Common myeloid progenitor, CD34-positive (primary cell): Measurements from ENCODE around the gene ZNF565.

ENCODE experiments used
- CTCF ChIA-PET: fragments of 350-600 bp; sonication (Branson Sonifier 250); formaldehyde crosslinking; loops from one replicate; lab custom pipeline; 2021; ENCODE audit warnings: antibody characterized with exemption; lab: Charles Lee
- POLR2A ChIA-PET: fragments of 350-600 bp; sonication (Branson Sonifier 250); formaldehyde crosslinking; loops from one replicate; lab custom pipeline; 2021; ENCODE audit warnings: antibody characterized with exemption; lab: Charles Lee
- DNase-seq, 3 donors: peaks; one replicate each; pipeline versions ENCODE4 v3.0.0 to v3.0.0-alpha.2; 2013
- H3K27ac ChIP-seq, 2 experiments: 1 replicate in 1 of 2; 2 replicates in 1 of 2; pipeline ENCODE4 v1.7.0; 2013; ENCODE audit warnings: inconsistent platforms in 2 of 2, low read length in 2 of 2, mild to moderate bottlenecking in 2 of 2, low read depth in 1 of 2, moderate library complexity in 1 of 2; ENCODE audit not compliant: severe bottlenecking in 2 of 2, insufficient read depth in 1 of 2, poor library complexity in 1 of 2
- H3K27me3 ChIP-seq, 5 experiments: replicated peaks in 2 of 5; 1 replicate in 3 of 5; 2 replicates in 2 of 5; pipeline versions ENCODE4 v1.6.1 to v1.7.0; 2013; ENCODE audit warnings: low read length in 4 of 5, mild to moderate bottlenecking in 2 of 5, moderate library complexity in 2 of 5, inconsistent platforms in 1 of 5; ENCODE audit not compliant: insufficient read depth in 5 of 5, control insufficient read depth in 4 of 5
- H3K36me3 ChIP-seq, 4 experiments: 1 replicate in 2 of 4; 2 replicates in 2 of 4; pipeline versions ENCODE4 v1.6.1 to v1.7.0; 2013; ENCODE audit warnings: low read length in 3 of 4, control low read depth in 1 of 4, mild to moderate bottlenecking in 1 of 4; ENCODE audit not compliant: control insufficient read depth in 4 of 4, insufficient read depth in 4 of 4
- H3K4me1 ChIP-seq, 4 experiments: 1 replicate in 3 of 4; 2 replicates in 1 of 4; pipeline versions ENCODE4 v1.6.1 to v1.7.1; 2013; ENCODE audit warnings: low read length in 3 of 4, mild to moderate bottlenecking in 3 of 4, control low read depth in 1 of 4, inconsistent platforms in 1 of 4, moderate library complexity in 1 of 4; ENCODE audit not compliant: control insufficient read depth in 4 of 4, insufficient read depth in 4 of 4; ENCODE audit errors: control extremely low read depth in 1 of 4
- H3K4me3 ChIP-seq, 7 experiments: 1 replicate in 4 of 7; 2 replicates in 3 of 7; pipeline versions ENCODE4 v1.5.1 to v1.7.0; 2013; ENCODE audit warnings: mild to moderate bottlenecking in 7 of 7, low read length in 6 of 7, moderate library complexity in 6 of 7, inconsistent platforms in 2 of 7, low read depth in 2 of 7, control low read depth in 1 of 7; ENCODE audit not compliant: insufficient read depth in 4 of 7, control insufficient read depth in 1 of 7; ENCODE audit errors: extremely low read depth in 1 of 7
- H3K9me3 ChIP-seq, 5 experiments: 1 replicate in 4 of 5; 2 replicates in 1 of 5; pipeline versions ENCODE4 v1.6.1 to v1.7.1; 2013; ENCODE audit warnings: low read length in 4 of 5, mild to moderate bottlenecking in 2 of 5, inconsistent platforms in 1 of 5, low read depth in 1 of 5, moderate library complexity in 1 of 5; ENCODE audit not compliant: control insufficient read depth in 4 of 5, insufficient read depth in 2 of 5; ENCODE audit errors: control extremely low read depth in 1 of 5
- WGBS: methylation state at CpG from one replicate; pipeline ENCODE4 v1.1.5; 2013; ENCODE audit not compliant: insufficient coverage; 5-methylcytosine and 5-hydroxymethylcytosine counted together

The ZNF565 gene

DNA sequence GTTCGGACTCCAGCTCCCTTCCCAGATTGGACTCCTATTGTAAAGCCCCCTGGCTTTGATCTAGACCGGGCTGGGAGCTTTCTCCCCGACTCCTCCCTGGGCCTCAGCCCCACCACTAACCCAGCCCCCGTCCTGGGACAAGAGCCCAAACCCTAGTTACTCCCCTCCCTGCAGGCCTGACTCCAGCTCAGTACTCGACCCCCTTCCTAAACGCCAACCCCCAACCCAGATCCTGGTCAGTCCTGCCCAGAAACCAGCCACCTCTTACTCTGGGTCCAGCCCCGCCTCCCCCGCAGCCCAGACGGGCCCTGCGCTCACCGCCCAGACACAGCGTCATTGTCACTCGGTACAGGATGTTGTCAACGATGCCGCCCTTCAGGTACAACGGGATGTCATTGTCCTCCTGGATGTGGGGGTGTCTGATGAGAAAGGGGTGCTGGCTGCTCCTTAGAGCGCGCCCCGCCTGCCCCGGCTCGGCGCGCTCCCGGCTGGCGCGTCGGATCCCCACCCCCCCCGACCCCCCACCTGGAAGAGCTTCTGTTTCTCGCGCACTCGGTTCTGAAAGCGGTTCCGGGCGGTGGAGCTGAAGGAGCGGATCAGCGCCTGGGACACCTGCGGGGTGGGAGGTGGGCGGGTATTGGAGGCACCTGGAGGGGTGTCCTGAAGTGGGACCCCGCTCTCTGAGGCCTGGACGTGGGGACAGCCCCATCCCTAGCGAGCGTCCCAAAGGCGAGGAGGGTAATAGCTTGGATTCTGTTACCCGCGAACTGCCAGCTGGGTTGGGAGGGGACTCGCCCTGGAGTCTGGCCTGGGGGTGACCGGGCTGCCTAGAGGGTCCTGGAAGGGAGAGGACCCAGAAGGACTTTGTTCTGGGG lies 63.1 kb downstream of the ZNF565 start:
- H3K27me3 ChIP-seq = no peaks in the 10 kb centered on the region
- no peak overlapping the region for H3K27ac ChIP-seq
- POLR2A ChIA-PET = no interaction called here
- H3K9me3 ChIP-seq = no peaks in the 10 kb centered on the region
- DNase-seq = no peak
- 94% methylated on average over 28 of the region's 47 CpGs for WGBS
- peaks cover 10 to 45% (median 32%) of the 10 kb centered on the region in 4 experiments for H3K36me3 ChIP-seq
- H3K4me1 ChIP-seq = peaks cover 0 to 10% (median 0%) of the 10 kb centered on the region in 4 experiments
- H3K4me3 ChIP-seq = no peak overlapping the region
- CTCF ChIA-PET = interaction anchor here (0.8 kb wide), 1 partner anchor 14 kb away, joined by 3 read pairs; no protein-coding TSS in a partner anchor

DNA sequence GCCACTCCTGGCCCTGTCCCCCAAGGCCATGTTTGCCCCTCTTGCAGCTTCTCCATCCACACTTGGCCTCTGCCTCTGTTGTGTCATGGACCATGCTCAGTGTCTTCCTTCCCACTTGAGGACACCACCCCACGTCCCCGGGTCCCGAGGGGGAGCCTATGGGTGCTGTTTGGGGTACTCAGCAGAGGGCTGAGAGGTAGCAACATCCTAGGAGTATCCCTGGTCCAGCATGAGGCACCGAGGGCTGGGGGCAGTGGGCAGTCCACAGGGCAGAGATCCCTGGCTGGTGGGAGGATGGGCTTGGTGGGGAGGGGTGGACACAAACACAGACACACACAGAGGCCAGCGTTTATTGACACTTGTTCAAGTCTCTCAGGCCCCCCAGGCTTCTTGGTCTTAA lies 63.9 kb downstream of the ZNF565 start:
- Histone ChIP-seq H3K4me3 (no peak overlapping the region), H3K4me1 (peaks cover 0 to 10% (median 0%) of the 10 kb centered on the region in 4 experiments), H3K27ac (no peak overlapping the region), H3K9me3 (no peaks in the 10 kb centered on the region), H3K36me3 (peaks cover 17 to 53% (median 40%) of the 10 kb centered on the region in 4 experiments), H3K27me3 (no peaks in the 10 kb centered on the region)
- WGBS = 84% methylated on average over 4 of the region's 5 CpGs
- POLR2A ChIA-PET = no interaction called here
- DNase-seq = no peak
- CTCF ChIA-PET = no interaction called here

DNA sequence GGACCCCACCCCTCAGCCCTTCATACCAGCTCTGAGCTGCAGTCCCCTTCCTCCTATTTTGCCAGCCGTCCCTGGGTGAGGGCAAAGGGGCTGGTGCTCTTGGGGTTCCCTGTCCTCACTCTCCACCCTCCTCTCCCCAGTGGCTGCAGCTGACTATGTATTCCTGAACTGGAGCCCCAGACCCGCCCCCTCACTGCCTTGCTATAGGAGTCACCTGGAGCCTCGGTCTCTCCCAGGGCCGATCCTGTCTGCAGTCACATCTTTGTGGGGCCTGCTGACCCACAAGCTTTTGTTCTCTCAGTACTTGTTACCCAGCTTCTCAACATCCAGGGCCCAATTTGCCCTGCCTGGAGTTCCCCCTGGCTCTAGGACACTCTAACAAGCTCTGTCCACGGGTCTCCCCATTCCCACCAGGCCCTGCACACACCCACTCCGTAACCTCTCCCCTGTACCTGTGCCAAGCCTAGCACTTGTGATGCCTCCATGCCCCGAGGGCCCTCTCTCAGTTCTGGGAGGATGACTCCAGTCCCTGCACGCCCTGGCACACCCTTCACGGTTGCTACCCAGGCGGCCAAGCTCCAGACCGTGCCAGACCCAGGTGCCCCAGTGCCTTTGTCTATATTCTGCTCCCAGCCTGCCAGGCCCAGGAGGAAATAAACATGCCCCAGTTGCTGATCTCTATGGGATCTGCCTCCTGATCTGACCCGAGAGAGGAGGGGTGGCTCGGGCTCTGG lies 64.6 kb downstream of the ZNF565 start:
- POLR2A ChIA-PET = no interaction called here

DNA sequence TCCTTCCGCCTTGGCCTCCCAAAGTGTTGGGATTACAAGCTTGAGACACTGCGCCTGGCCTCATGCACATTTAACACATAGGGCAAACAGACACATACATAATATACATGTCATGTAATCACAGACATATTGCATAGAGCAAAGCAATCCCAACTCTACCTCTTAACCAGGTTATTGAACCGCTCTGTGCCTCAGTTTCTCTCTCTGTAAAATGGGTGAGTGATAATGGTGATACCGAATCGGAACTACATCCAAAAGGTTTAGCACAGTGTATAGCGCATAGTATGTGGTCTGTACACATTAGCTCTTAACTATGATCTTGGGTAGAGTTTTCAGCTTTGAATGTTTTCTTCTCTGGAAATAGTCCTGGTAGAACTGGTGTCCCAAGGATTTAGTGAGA lies 69.8 kb downstream of the ZNF565 start:
- POLR2A ChIA-PET = no interaction called here

More for the DNA sequence above, 64.6 kb downstream of the ZNF565 start:
- 98% methylated on average over 10 of the region's 13 CpGs for WGBS
- Histone ChIP-seq H3K27me3 (no peaks in the 10 kb centered on the region), H3K4me1 (peaks cover 0 to 10% (median 0%) of the 10 kb centered on the region in 4 experiments), H3K4me3 (no peak overlapping the region), H3K36me3 (peaks cover 19 to 60% (median 45%) of the 10 kb centered on the region in 4 experiments), H3K27ac (no peak overlapping the region), H3K9me3 (no peaks in the 10 kb centered on the region)
- no peak for DNase-seq
- CTCF ChIA-PET = no interaction called here

DNA sequence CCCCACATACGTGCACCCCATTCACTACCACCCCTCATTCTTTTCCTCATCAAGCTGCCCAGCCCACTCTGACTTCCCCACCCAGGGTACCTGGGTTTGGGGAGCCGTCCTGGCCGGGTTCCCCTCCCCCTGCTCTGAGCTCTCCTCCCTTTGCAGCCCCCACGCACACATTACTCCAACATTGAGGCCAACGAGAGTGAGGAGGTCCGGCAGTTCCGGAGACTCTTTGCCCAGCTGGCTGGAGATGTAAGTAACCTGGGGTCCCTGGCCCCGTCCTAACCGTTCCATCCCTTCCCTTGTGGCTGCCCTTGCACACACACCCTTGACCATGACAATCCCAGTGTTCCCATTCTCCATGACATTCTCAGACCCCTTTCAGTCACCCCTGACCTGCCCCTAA lies 72.0 kb downstream of the ZNF565 start:
- WGBS = 95% methylated on average over 8 of the region's 9 CpGs
- Histone ChIP-seq H3K36me3 (peaks cover 22 to 50% (median 39%) of the 10 kb centered on the region in 4 experiments), H3K4me3 (no peak overlapping the region), H3K9me3 (no peaks in the 10 kb centered on the region), H3K27ac (no peak overlapping the region), H3K4me1 (peaks cover 0 to 19% (median 13%) of the 10 kb centered on the region in 4 experiments), H3K27me3 (no peaks in the 10 kb centered on the region)
- ChIA-PET POLR2A (no interaction called here), CTCF (interaction anchor here (0.9 to 1.3 kb wide), 3 partner anchors 10 to 28 kb away, joined by 3 read pairs; partner anchors contain the start of gene COX7A1)
- no peak for DNase-seq

More for the DNA sequence above, 69.8 kb downstream of the ZNF565 start:
- Histone ChIP-seq H3K9me3 (no peaks in the 10 kb centered on the region), H3K4me3 (no peak overlapping the region), H3K27me3 (no peaks in the 10 kb centered on the region), H3K36me3 (peaks cover 22 to 68% (median 46%) of the 10 kb centered on the region in 4 experiments), H3K4me1 (peaks cover 0 to 10% (median 6%) of the 10 kb centered on the region in 4 experiments), H3K27ac (no peak overlapping the region)
- DNase-seq = no peak
- CTCF ChIA-PET = interaction anchor here (1.8 kb wide), 1 partner anchor 17 kb away, joined by 6 read pairs; no protein-coding TSS in a partner anchor
- 100% methylated on average over 4 of the region's 6 CpGs for WGBS

DNA sequence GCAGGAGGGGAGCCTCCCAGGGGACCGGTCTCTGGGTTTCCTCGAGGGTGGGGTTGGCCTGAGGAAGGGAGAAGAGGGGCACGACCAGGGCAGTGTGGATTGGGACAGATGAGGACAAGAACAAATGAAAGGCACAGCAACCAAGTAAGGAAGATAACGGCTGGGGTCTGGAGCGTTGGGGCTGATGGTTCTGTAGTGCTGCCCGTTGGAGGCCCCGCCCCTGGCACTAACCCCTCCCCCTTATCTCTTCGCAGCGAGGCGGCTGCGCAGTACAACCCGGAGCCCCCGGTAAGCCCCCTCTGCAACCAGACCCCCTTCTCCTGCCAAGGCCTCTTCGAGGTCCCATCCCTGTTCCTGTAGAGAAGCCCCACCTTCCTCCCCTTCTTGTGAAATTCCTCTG lies 72.4 kb downstream of the ZNF565 start:
- DNase-seq = no peak
- Histone ChIP-seq H3K4me3 (no peak overlapping the region), H3K4me1 (peaks cover 0 to 19% (median 13%) of the 10 kb centered on the region in 4 experiments), H3K27me3 (no peaks in the 10 kb centered on the region), H3K36me3 (peaks cover 20 to 47% (median 36%) of the 10 kb centered on the region in 4 experiments), H3K9me3 (no peaks in the 10 kb centered on the region), H3K27ac (no peak overlapping the region)
- ChIA-PET POLR2A (no interaction called here), CTCF (interaction anchor here (0.9 to 1.3 kb wide), 2 partner anchors 14 to 28 kb away, joined by 3 read pairs; no protein-coding TSS in a partner anchor)
- 92% methylated on average over 8 of the region's 14 CpGs for WGBS
